Brain microvascular endothelial cell (primary cell): ENCODE measurements around the gene VSIR.
A peak's percentile ranks its signal among the peaks of the same experiment; 100 is the strongest.

Source experiments
- DNase-seq: peaks from one replicate; pipeline ENCODE4 v3.0.0-alpha.2; 2020
- H3K27ac ChIP-seq: fragments of 250-450 bp; sonication (Bioruptor Pico); 2 replicates; pipeline ENCODE4 v1.5.1; 2020; ENCODE audit warnings: mild to moderate bottlenecking, moderate library complexity
- H3K27me3 ChIP-seq: fragments of 250-450 bp; sonication (Bioruptor Pico); replicated peaks from 2 replicates; pipeline ENCODE4 v1.5.1; 2020; ENCODE audit warnings: mild to moderate bottlenecking
- H3K36me3 ChIP-seq: fragments of 250-450 bp; sonication (Bioruptor Pico); replicated peaks from 2 replicates; pipeline ENCODE4 v1.5.1; 2020; ENCODE audit warnings: mild to moderate bottlenecking
- H3K4me3 ChIP-seq: 2 replicates; pipeline ENCODE4 v1.5.1; 2011; ENCODE audit warnings: low read depth, mild to moderate bottlenecking, control low read depth, low read length, moderate library complexity
- CTCF ChIP-seq: IDR thresholded peaks from 2 replicates; pipeline ENCODE4 v1.5.1; 2011; ENCODE audit warnings: low read depth, mild to moderate bottlenecking, moderate library complexity, low read length, control low read depth, inconsistent platforms; ENCODE audit errors: missing control alignments
- in situ Hi-C: cut with HindIII; loops from 2 replicates; pipeline ENCODE4 v1.10.0; 2017; ENCODE audit warnings: low sequenced_read_pairs, low pct_ligation_motif_present

The VSIR gene

GRCh38 chr10:71809628-71810027 is 36.3 kb upstream of the VSIR start:
- in situ Hi-C loops: no loop called here
- Histone ChIP-seq H3K27me3 (peaks cover 4% of the 10 kb centered on the region), H3K36me3 (peaks cover 11% of the 10 kb centered on the region), H3K4me3 (no peak overlapping the region), H3K27ac (no peak overlapping the region)
- TF ChIP-seq CTCF: no peak
- DNase-seq: no peak

GRCh38 chr10:71807557-71808510 is 34.5 kb upstream of the VSIR start:
- Histone ChIP-seq H3K4me3 (no peak overlapping the region), H3K36me3 (peaks cover 4% of the 10 kb centered on the region), H3K27me3 (peaks cover 6% of the 10 kb centered on the region), H3K27ac (no peak overlapping the region)
- no peak for TF ChIP-seq CTCF
- DNase-seq: no peak
- in situ Hi-C loops: no loop called here

- peaks cover 6% of the 10 kb centered on the region for H3K27me3 ChIP-seq
- no peak for DNase-seq
- H3K27ac ChIP-seq: no peak overlapping the region
- no peaks in the 10 kb centered on the region for H3K36me3 ChIP-seq
- no peak overlapping the region for H3K4me3 ChIP-seq
- no peak for TF ChIP-seq CTCF
- in situ Hi-C loops: no loop called here
Observed at GRCh38 chr10:71806704-71807556, 33.6 kb upstream of the VSIR start.

- H3K27ac ChIP-seq: no peak overlapping the region
- TF ChIP-seq CTCF: no peak
- in situ Hi-C loops: no loop called here
- peak; percentile 16 for DNase-seq
- peaks cover 6% of the 10 kb centered on the region for H3K27me3 ChIP-seq
- no peak overlapping the region for H3K4me3 ChIP-seq
- no peaks in the 10 kb centered on the region for H3K36me3 ChIP-seq
Observed at GRCh38 chr10:71805776-71806703, 32.7 kb upstream of the VSIR start.

- Histone ChIP-seq H3K36me3 (no peaks in the 10 kb centered on the region), H3K27ac (no peak overlapping the region), H3K4me3 (no peak overlapping the region), H3K27me3 (peaks cover 6% of the 10 kb centered on the region)
- in situ Hi-C loops: no loop called here
- DNase-seq: no peak
- TF ChIP-seq CTCF: no peak
Observed at GRCh38 chr10:71804077-71804476, 30.8 kb upstream of the VSIR start.
